Trophoblast cell (in vitro differentiated cells and primary cell): ENCODE measurements around the gene GRAMD4. TPM values are rescaled to one million over a fixed set of nuclear protein-coding genes. Genes with fewer than 3 reads are reported as not detected.

Experiments used
- DNase-seq, 2 donors: peaks; one replicate each; pipeline ENCODE4 v3.0.0-alpha.2; 2016
- H2AFZ ChIP-seq: 2 replicates; pipeline ENCODE4 v1.6.1; 2013; ENCODE audit warnings: low read length, moderate library complexity, mild to moderate bottlenecking; ENCODE audit not compliant: insufficient read depth, poor library complexity
- H2AK5ac ChIP-seq: 2 replicates; pipeline ENCODE4 v1.6.1; 2013; ENCODE audit warnings: mild to moderate bottlenecking, low read length
- H2BK120ac ChIP-seq: 2 replicates; pipeline ENCODE4 v1.6.1; 2013; ENCODE audit warnings: low read length, mild to moderate bottlenecking, moderate library complexity; ENCODE audit not compliant: insufficient read depth, poor library complexity
- H2BK12ac ChIP-seq: 2 replicates; pipeline ENCODE4 v1.6.1; 2013; ENCODE audit warnings: mild to moderate bottlenecking, low read length, moderate library complexity
- H2BK5ac ChIP-seq: 2 replicates; pipeline ENCODE4 v1.6.1; 2013; ENCODE audit warnings: low read length, low read depth, moderate library complexity, mild to moderate bottlenecking; ENCODE audit not compliant: poor library complexity
- H3K14ac ChIP-seq: 2 replicates; pipeline ENCODE4 v1.6.1; 2013; ENCODE audit warnings: mild to moderate bottlenecking, low read length
- H3K18ac ChIP-seq: 2 replicates; pipeline ENCODE4 v1.6.1; 2013; ENCODE audit warnings: mild to moderate bottlenecking, low read length
- H3K23ac ChIP-seq: 2 replicates; pipeline ENCODE4 v1.6.1; 2013; ENCODE audit warnings: low read length
- H3K27ac ChIP-seq: 2 replicates; pipeline ENCODE4 v1.5.1; 2013; ENCODE audit warnings: low read depth, mild to moderate bottlenecking, inconsistent platforms, low read length, moderate library complexity
- H3K27me3 ChIP-seq: 2 replicates; pipeline ENCODE4 v1.6.1; 2013; ENCODE audit warnings: inconsistent platforms, mild to moderate bottlenecking, low read length, moderate library complexity; ENCODE audit not compliant: insufficient read depth
- H3K36me3 ChIP-seq, 2 experiments: 1 replicate in 1 of 2; 2 replicates in 1 of 2; pipeline ENCODE4 v1.6.1; 2013; ENCODE audit warnings: low read length in 2 of 2, mild to moderate bottlenecking in 2 of 2, moderate library complexity in 1 of 2; ENCODE audit not compliant: insufficient read depth in 2 of 2, control insufficient read depth in 1 of 2
- H3K4ac ChIP-seq: 2 replicates; pipeline ENCODE4 v1.6.1; 2013; ENCODE audit warnings: low read depth, mild to moderate bottlenecking, low read length, moderate library complexity
- H3K4me1 ChIP-seq, 2 experiments: 1 replicate in 1 of 2; 2 replicates in 1 of 2; pipeline ENCODE4 v1.6.1; 2013; ENCODE audit warnings: low read length in 2 of 2, mild to moderate bottlenecking in 2 of 2, moderate library complexity in 1 of 2; ENCODE audit not compliant: insufficient read depth in 2 of 2, control insufficient read depth in 1 of 2
- H3K4me2 ChIP-seq: 2 replicates; pipeline ENCODE4 v1.6.1; 2013; ENCODE audit warnings: inconsistent platforms, mild to moderate bottlenecking, low read length, moderate library complexity
- H3K4me3 ChIP-seq: 2 replicates; pipeline ENCODE4 v1.5.1; 2013; ENCODE audit warnings: mild to moderate bottlenecking, low read depth, low read length, inconsistent platforms
- H3K79me1 ChIP-seq: one replicate; pipeline ENCODE4 v1.6.1; 2013; ENCODE audit warnings: low read length
- H3K79me2 ChIP-seq: 2 replicates; pipeline ENCODE4 v1.6.1; 2013; ENCODE audit warnings: low read length, mild to moderate bottlenecking; ENCODE audit not compliant: control insufficient read depth, insufficient read depth, poor library complexity
- H3K9ac ChIP-seq: 2 replicates; pipeline ENCODE4 v1.6.1; 2013; ENCODE audit warnings: mild to moderate bottlenecking, low read length
- H3K9me3 ChIP-seq: 2 replicates; pipeline ENCODE4 v1.6.1; 2013; ENCODE audit warnings: low read depth, mild to moderate bottlenecking, control low read depth, inconsistent platforms, low read length; ENCODE audit not compliant: insufficient read depth
- H4K12ac ChIP-seq: 2 replicates; pipeline ENCODE4 v1.6.1; 2013; ENCODE audit warnings: low read depth, mild to moderate bottlenecking, low read length, moderate library complexity
- H4K8ac ChIP-seq: 2 replicates; pipeline ENCODE4 v1.6.1; 2013; ENCODE audit warnings: low read depth, mild to moderate bottlenecking, low read length, moderate library complexity
- H4K91ac ChIP-seq: one replicate; pipeline ENCODE4 v1.6.1; 2013; ENCODE audit warnings: low read depth, mild to moderate bottlenecking, low read length, moderate library complexity
- WGBS: extraction: QIAGEN DNeasy Blood & Tissue Kit; methylation state at CpG from one replicate; pipeline ENCODE4 v1.1.7; 2013; ENCODE audit warnings: missing lambda C conversion rate; ENCODE audit not compliant: insufficient read length, insufficient coverage; ENCODE audit errors: extremely low coverage; 5-methylcytosine and 5-hydroxymethylcytosine counted together
- polyA plus RNA-seq: library from polyadenylated mRNA; stranded (reverse); fragments of 200-250 nt; gene quantifications from 2 replicates; pipeline ENCODE4 v1.2.3, GENCODE V29; 2013

GRAMD4 gene, protein sequence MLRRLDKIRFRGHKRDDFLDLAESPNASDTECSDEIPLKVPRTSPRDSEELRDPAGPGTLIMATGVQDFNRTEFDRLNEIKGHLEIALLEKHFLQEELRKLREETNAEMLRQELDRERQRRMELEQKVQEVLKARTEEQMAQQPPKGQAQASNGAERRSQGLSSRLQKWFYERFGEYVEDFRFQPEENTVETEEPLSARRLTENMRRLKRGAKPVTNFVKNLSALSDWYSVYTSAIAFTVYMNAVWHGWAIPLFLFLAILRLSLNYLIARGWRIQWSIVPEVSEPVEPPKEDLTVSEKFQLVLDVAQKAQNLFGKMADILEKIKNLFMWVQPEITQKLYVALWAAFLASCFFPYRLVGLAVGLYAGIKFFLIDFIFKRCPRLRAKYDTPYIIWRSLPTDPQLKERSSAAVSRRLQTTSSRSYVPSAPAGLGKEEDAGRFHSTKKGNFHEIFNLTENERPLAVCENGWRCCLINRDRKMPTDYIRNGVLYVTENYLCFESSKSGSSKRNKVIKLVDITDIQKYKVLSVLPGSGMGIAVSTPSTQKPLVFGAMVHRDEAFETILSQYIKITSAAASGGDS
- 10.6 and 11.0 TPM in 2 replicates for polyA plus RNA-seq

DNA sequence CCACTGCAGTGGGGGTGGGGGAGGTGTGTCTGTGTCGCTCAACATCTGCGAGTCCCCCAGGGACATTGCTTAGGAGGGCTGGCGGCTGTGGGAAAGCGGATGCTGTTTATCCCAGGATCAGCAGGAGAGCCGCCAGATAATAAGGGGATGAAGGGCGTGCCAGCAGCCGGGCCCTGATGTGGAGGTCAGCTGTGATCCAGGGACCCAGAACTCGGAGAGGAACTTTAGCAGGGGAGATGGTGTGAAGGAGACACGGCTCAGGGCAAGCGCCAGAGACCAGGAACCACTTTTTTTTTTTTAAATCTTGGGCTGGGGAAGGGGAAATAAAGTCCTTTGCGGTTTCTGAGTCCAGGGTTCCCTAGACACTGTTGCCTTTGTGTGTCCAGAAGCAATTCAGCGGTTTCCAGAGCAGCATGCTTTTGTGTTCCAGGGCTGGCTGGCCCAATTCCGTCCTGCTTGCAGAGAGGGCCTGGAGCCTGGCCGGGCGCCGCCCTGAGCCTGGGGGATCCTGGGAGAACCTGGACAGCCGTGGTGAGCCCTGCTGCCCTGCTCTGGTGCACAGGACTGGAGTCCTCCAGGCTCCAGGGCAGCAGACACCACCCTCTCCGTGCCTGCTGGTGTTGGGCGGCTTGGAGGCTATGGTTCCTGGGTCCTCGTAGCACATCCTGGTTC is at the start of gene GRAMD4:
GRAMD4 (plus strand) TSS at position 557 of the 672 bp plus-strand sequence. CDS start 6,414 bp downstream, outside the sequence.
- Histone ChIP-seq H3K79me1 (no peaks in the 10 kb centered on the region), H3K23ac (no peak within 1 kb of the TSS), H2BK5ac (no peak within 1 kb of the TSS), H3K9ac (no peak within 1 kb of the TSS), H3K4me3 (no peak within 1 kb of the TSS), H3K36me3 (no peaks in the 10 kb centered on the region), H3K4ac (no peak within 1 kb of the TSS), H3K18ac (peak within 1 kb of the TSS; percentile 39), H2AFZ (peak within 1 kb of the TSS; percentile 25), H2BK120ac (no peak within 1 kb of the TSS), H3K4me2 (no peak within 1 kb of the TSS), H4K12ac (no peak within 1 kb of the TSS), H2BK12ac (no peak within 1 kb of the TSS), H4K8ac (peak within 1 kb of the TSS; percentile 2), H4K91ac (no peak within 1 kb of the TSS), H3K79me2 (peaks cover 2% of the 10 kb centered on the region), H2AK5ac (peak within 1 kb of the TSS; percentile 14), H3K4me1 (peaks cover 6 to 9% of the 10 kb centered on the region in 2 experiments), H3K27ac (no peak within 1 kb of the TSS), H3K14ac (no peak within 1 kb of the TSS), H3K9me3 (peaks cover 3% of the 10 kb centered on the region), H3K27me3 (no peaks in the 10 kb centered on the region)
- DNase-seq: no peak
- WGBS: no CpG with 5 or more reads among the region's 20 CpGs

DNA sequence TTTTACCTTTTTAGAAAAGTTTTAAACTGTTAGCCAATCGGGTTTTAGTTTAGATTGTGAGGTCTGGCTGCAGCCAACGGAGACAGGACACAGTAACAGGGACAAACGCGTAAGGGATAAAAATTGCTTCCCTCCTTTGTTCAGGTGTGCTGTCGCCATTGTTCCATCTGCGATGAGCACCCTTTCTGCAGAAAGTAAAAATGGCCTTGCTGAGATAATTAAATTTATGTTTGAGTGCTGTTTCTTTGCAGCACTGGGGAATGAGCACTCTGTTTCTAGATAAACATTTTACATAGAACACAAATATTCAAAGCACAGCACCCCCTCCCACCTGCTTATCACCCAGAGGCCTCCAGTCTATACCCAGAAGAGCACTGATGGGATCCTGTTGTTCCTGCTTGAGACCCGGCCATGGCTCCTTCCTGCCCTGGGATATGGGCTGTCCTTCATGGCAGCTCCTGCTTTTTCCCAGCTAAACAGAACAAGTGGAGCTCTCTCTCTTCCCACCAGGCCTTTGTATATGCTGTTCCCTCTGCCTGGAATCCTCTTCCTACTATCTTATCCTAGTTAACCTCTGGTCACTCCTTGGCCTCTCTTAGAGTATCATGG is 48.4 kb upstream of the GRAMD4 start:
- no peak overlapping the region for H3K4me2 ChIP-seq
- peaks cover 18 to 19% of the 10 kb centered on the region in 2 experiments for H3K4me1 ChIP-seq
- no peaks in the 10 kb centered on the region for H3K27me3 ChIP-seq
- H3K9ac ChIP-seq: no peak overlapping the region
- no peak overlapping the region for H4K91ac ChIP-seq
- no peaks in the 10 kb centered on the region for H3K36me3 ChIP-seq
- no peak overlapping the region for H3K27ac ChIP-seq
- H3K14ac ChIP-seq: no peak overlapping the region
- H2BK12ac ChIP-seq: no peak overlapping the region
- no peak overlapping the region for H3K4me3 ChIP-seq
- H4K12ac ChIP-seq: no peak overlapping the region
- H3K18ac ChIP-seq: no peak overlapping the region
- H3K23ac ChIP-seq: no peak overlapping the region
- peaks cover 5% of the 10 kb centered on the region for H3K79me2 ChIP-seq
- H2AFZ ChIP-seq: no peak overlapping the region
- H4K8ac ChIP-seq: no peak overlapping the region
- no peak for DNase-seq
- H3K79me1 ChIP-seq: peaks cover 9% of the 10 kb centered on the region
- no peak overlapping the region for H2BK5ac ChIP-seq
- H3K9me3 ChIP-seq: peaks cover 10% of the 10 kb centered on the region
- WGBS: no CpG with 5 or more reads among the region's 7 CpGs
- no peak overlapping the region for H2AK5ac ChIP-seq
- H2BK120ac ChIP-seq: no peak overlapping the region
- no peak overlapping the region for H3K4ac ChIP-seq

DNA sequence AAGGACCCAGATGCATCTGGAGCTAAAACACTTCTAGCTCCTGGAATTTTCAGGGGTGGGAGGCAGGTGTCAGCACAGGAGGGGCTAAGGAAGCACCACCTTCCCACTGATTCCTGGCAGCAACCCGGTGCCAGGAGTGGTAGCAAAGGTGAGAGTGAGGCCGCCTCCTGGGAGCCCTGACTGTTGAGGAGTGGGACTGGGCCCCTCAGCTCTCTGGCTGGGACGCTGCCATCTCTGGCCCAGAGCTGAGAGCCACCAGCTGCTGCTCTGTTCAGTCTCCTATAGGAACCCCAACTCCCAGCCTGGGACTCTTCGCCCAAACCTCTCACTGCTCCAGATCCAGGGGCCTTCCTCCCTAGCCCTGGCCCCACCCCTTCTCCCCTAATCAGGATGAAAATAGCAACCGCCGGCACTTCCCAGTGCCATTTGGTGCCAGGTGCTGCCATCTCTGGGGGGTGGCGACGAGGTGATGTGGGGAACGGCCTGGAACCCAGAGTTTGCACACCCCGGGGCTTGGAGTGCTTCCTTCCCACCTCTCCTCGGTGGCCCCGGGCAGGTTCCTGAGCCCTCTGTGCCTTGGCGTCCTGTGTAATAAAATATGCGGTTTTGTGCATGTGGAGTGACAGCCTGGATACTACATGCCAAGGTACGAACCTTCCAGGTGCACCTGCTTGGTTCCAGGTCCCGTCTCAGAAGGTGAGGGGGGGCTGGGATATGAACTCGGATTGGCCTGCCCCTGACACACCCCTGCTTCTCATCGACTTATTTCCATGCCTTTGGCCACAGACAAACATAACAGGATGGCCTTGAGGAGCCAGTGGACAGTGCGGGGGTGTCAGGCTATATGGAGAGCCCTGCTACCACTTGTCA is 47.0 kb upstream of the GRAMD4 start:
- no peak overlapping the region for H3K27ac ChIP-seq
- H3K18ac ChIP-seq: no peak overlapping the region
- H4K12ac ChIP-seq: no peak overlapping the region
- no peak overlapping the region for H3K23ac ChIP-seq
- no peak overlapping the region for H2AFZ ChIP-seq
- H4K91ac ChIP-seq: no peak overlapping the region
- no peak overlapping the region for H3K4me2 ChIP-seq
- H2BK120ac ChIP-seq: no peak overlapping the region
- no peak overlapping the region for H2AK5ac ChIP-seq
- no peak overlapping the region for H3K9ac ChIP-seq
- H3K79me2 ChIP-seq: peaks cover 5% of the 10 kb centered on the region
- no peak overlapping the region for H3K4me3 ChIP-seq
- H2BK5ac ChIP-seq: no peak overlapping the region
- DNase-seq: no peak
- H3K9me3 ChIP-seq: peaks cover 10% of the 10 kb centered on the region
- peaks cover 25 to 27% of the 10 kb centered on the region in 2 experiments for H3K4me1 ChIP-seq
- H3K4ac ChIP-seq: no peak overlapping the region
- WGBS: no CpG with 5 or more reads among the region's 19 CpGs
- no peak overlapping the region for H2BK12ac ChIP-seq
- H3K36me3 ChIP-seq: no peaks in the 10 kb centered on the region
- no peak overlapping the region for H3K14ac ChIP-seq
- H3K27me3 ChIP-seq: no peaks in the 10 kb centered on the region
- H4K8ac ChIP-seq: no peak overlapping the region
- peaks cover 14% of the 10 kb centered on the region for H3K79me1 ChIP-seq
